Loucy (cell line): ENCODE data around the gene VEPH1.
A peak's percentile ranks its signal among the peaks of the same experiment; 100 is the strongest.

Experiments
- CTCF ChIP-seq: fragments of 200-600 bp; sonication (generic); conservative IDR thresholded peaks from 2 replicates; pipeline ENCODE4 v1.5.1; 2014; ENCODE audit warnings: mild to moderate bottlenecking, antibody characterized with exemption, low read length
- EZH2phosphoT487 ChIP-seq: fragments of 200-600 bp; IDR thresholded peaks from 2 replicates; pipeline ENCODE4 v1.6.1; 2018; ENCODE audit warnings: antibody characterized with exemption, mild to moderate bottlenecking, moderate library complexity, borderline replicate concordance

- TF ChIP-seq CTCF (peak; percentile 73), EZH2phosphoT487 (no peak)
Observed at GRCh38 chr3:157447026-157447694, 56.1 kb downstream of the VEPH1 start.
